ENCODE measurements around the gene TNFSF9. TPM values are rescaled to one million over a fixed set of nuclear protein-coding genes. Genes with fewer than 3 reads are reported as not detected.

TNFSF9 gene
- total RNA-seq, 1 donor from 2014 or later, result 12.5 TPM

DNA sequence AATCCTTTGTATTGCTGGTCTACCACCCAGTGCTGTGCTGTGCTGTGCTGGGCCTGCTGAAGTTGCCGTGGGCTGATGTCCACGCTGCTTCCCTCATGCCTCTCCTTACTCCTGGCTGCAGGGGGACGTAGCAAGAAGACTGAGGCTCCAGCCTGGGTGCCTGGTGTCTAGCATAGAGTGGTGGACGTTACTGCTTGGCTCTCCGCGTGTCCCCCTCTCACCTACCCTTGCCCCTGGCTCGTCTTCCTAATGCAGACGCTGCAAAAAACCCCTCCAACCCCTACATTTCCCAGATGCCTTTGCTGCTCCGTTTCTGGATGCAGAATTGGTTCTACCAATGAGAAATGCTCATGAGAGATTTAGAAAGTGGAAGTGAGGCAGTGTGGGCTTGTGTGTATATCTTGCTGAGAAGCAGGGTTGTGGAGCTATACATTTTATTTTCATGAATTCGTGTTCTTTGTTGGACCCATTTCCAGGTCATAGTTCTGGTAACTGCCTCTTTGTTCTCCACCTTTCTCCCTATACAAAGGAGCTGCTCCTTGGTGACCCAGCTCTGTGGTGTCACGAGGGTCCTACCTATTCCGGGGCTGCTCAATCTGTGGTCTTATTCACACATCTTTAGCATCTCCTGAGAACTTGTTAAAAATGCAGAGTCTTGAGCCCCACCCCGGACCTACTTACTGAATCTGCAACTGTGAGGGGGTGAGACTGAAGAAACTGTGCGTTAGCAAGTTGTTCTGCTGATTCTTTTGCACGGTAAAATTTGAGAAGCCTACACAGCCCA, 41.4 kb upstream of the TNFSF9 start:
- H3K4me3 ChIP-seq (ENCODE audit: low read depth, low read length), result no peak overlapping the region
- DNase-seq (ENCODE audit: low read depth), result no peak
- TF ChIP-seq CTCF (conservative IDR thresholded peaks at IDR 0.05; ENCODE audit: low read depth, low read length), result no peak

- DNase-seq (ENCODE audit: low read depth), result no peak
- no peak overlapping the region for H3K4me3 ChIP-seq (ENCODE audit: low read depth, low read length)
- no peak for TF ChIP-seq CTCF (conservative IDR thresholded peaks at IDR 0.05; ENCODE audit: low read depth, low read length)
Measured at GRCh38 chr19:6490134-6490533, 40.7 kb upstream of the TNFSF9 start.

DNA sequence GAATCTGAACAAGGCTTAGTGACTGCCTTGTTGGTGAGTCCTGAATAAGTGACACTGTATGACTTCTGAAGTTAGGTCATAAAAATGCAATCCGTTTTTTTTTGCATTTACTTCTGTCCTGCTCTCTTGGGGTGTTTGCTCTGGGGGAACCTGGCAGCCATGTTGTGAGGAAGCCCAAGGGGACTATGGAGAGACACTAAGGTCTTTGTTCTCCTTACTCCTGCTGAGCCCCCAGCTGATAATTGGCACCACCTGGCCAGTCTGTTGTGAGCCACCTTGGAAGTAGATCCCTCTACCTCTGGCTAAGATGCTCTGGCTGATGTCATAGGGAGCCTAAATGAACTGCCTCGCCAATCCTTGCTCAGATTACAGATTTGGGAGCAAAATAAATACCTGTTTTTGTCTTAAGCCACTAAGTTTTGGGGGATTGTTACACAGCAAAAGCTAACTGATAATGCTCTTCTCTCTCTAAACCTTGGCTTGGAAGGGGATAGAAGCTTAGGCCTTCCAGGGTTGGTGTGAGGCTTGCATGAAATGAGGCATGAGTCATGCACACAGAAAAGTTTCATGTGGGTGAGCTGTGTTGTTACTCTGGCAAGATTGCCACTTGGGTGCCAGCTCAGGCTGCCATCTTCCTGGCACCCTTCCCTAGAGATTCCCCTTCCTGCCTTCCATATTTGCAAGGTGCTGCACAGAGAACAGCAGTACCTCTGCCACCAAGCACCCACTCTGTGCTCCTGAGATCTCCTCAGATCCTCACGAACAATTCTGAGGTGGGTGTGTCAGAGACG, 38.8 kb upstream of the TNFSF9 start:
- no peak for TF ChIP-seq CTCF (conservative IDR thresholded peaks at IDR 0.05; ENCODE audit: low read depth, low read length)
- no peak for DNase-seq (ENCODE audit: low read depth)
- H3K4me3 ChIP-seq (ENCODE audit: low read depth, low read length), result no peak overlapping the region

GRCh38 chr19:6494438-6495036, 36.3 kb upstream of the TNFSF9 start:
- TF ChIP-seq CTCF (conservative IDR thresholded peaks at IDR 0.05; ENCODE audit: low read depth, low read length), result no peak
- H3K4me3 ChIP-seq (ENCODE audit: low read depth, low read length), result no peak overlapping the region
- no peak for DNase-seq (ENCODE audit: low read depth)

DNA sequence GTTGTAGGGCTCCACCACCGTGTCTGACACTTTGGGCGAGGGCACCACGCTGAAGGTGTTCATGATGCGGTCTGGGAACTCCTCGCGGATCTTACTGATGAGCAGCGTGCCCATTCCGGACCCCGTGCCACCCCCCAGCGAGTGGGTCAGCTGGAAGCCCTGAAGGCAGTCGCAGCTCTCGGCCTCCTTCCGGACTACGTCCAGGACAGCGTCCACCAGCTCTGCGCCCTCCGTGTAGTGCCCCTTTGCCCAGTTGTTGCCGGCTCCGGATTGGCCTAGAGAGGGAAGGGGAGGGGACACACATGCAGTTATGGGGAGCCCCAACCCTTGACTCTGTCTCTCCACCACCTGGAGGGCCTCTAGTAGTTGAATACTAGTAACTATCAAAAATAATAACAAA, 34.9 kb upstream of the TNFSF9 start:
- no peak overlapping the region for H3K4me3 ChIP-seq (ENCODE audit: low read depth, low read length)
- TF ChIP-seq CTCF (conservative IDR thresholded peaks at IDR 0.05; ENCODE audit: low read depth, low read length), result no peak
- no peak for DNase-seq (ENCODE audit: low read depth)

DNA sequence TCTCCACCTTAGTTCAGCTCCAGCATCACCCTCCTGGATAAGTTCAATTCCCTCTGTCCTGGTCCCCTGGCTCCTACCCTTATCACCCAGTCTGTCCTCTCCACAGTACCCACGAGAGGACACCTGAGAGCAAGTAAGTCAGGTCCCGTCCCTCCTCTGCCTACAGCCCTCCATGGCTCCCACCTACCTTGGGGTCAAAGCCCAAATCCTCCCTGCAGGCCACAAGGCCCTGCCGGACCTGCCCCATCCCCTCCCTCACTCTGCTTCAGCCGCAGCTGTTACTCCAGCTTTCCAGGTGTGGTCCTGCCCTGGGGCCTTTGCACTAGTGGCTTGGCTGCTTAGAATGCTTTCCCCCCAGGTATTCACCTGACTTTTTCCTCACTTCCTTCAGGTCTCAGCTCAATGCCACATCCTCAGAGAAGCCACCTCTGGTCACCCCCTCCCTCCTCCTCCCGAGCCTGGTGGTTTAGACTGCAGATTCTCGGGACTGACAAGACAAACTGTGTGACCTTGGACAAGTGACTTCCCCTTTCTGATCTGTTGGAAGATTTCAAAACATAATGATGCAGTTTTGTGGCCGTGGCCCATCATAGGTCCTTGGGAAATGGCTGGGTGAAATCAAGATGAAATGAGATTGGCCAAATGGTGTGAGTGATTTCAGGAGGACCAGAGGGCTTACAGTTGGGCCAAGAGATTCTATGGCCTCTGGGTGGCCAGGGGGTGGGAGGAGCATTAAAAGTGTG, 32.4 kb upstream of the TNFSF9 start:
- no peak for DNase-seq (ENCODE audit: low read depth)
- no peak for TF ChIP-seq CTCF (conservative IDR thresholded peaks at IDR 0.05; ENCODE audit: low read depth, low read length)
- H3K4me3 ChIP-seq (ENCODE audit: low read depth, low read length), result no peak overlapping the region
